ENCODE measurements around the gene PCLO.
"Not testable (repeated sequence)": the region's sequence is repeated elsewhere in the genome, so short reads cannot be mapped to it uniquely, and the experiment has no call there.

DNA sequence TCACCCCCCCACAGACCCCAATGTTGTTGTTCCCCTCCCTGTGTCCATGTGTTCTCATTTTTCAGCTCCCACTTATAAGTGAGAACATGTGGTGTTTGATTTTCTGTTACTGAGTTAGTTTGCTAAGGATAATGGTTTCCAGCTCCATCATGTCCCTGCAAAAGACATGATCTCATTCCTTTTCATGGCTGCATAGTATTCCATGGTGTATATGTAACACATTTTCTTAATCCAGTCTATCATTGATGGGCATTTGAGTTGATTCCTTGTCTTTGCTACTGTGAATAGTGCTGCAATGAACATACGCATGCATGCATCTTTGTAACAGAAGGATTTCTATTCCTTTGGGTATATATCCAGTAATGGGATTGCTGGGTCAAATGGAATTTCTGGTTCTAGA, 82.8 kb downstream of the PCLO start:
- TF ChIP-seq, protein P1, sequence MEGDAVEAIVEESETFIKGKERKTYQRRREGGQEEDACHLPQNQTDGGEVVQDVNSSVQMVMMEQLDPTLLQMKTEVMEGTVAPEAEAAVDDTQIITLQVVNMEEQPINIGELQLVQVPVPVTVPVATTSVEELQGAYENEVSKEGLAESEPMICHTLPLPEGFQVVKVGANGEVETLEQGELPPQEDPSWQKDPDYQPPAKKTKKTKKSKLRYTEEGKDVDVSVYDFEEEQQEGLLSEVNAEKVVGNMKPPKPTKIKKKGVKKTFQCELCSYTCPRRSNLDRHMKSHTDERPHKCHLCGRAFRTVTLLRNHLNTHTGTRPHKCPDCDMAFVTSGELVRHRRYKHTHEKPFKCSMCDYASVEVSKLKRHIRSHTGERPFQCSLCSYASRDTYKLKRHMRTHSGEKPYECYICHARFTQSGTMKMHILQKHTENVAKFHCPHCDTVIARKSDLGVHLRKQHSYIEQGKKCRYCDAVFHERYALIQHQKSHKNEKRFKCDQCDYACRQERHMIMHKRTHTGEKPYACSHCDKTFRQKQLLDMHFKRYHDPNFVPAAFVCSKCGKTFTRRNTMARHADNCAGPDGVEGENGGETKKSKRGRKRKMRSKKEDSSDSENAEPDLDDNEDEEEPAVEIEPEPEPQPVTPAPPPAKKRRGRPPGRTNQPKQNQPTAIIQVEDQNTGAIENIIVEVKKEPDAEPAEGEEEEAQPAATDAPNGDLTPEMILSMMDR (conservative IDR thresholded peaks at IDR 0.05; ENCODE audit: low read length): not testable (repeated sequence)
- TF ChIP-seq EZH2phosphoT487 (IDR thresholded peaks at IDR 0.05; ENCODE audit: borderline replicate concordance, low read depth, low read length): not testable (repeated sequence)
